Tongue (tissue), 2 donors: ENCODE results near the gene SHF. TPM values are rescaled to one million over a fixed set of nuclear protein-coding genes. Genes with fewer than 3 reads are reported as not detected.

Source experiments
- DNase-seq: peaks from one replicate; pipeline ENCODE4 v3.0.0-alpha.2; 2015
- total RNA-seq: library from RNA; depleted of rRNA; stranded (reverse); fragments of >200 nt; gene quantifications from one replicate; pipeline ENCODE4 v1.2.3, GENCODE V29; 2014

The SHF gene
- total RNA-seq, 1 donor from 2014 or later = 7.3 TPM

GRCh38 chr15:45198337-45199135, 10.8 kb upstream of the SHF start:
- peak; percentile 99 for DNase-seq

- no peak for DNase-seq
Measured at GRCh38 chr15:45197512-45197911, 9.7 kb upstream of the SHF start.

GRCh38 chr15:45187578-45187893, 230 bp downstream of the SHF start:
- no peak for DNase-seq

GRCh38 chr15:45186771-45187577, 792 bp downstream of the SHF start:
- DNase-seq = no peak

GRCh38 chr15:45185903-45186770, 1.6 kb downstream of the SHF start:
- no peak for DNase-seq

GRCh38 chr15:45185069-45185779, 2.5 kb downstream of the SHF start:
- DNase-seq = no peak

DNA sequence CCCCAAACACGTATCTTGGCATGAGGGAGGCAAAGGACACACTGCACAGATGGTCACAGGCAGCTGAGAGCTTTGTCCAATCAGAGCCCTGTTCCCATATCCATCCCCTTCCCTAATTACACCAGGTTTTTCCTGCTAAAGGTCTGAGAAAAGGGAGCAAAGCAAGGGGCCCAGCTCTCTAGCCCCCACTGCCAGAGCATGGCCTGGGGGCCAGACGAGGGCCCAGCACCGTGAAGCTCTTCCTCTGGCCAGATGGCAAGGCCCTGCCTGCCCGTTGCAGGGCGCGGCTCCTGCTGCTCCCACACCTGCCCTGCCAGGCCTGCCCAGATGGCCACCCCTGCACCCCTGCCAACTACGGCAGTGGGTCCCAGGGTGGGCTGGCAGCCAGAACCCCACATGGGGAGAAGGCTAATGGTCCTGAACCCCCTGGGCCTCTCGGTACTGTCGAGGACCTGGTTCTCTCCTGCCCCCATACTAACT, 3.2 kb downstream of the SHF start:
- no peak for DNase-seq

- no peak for DNase-seq
Measured at GRCh38 chr15:45183511-45183910, 4.3 kb downstream of the SHF start.

DNA sequence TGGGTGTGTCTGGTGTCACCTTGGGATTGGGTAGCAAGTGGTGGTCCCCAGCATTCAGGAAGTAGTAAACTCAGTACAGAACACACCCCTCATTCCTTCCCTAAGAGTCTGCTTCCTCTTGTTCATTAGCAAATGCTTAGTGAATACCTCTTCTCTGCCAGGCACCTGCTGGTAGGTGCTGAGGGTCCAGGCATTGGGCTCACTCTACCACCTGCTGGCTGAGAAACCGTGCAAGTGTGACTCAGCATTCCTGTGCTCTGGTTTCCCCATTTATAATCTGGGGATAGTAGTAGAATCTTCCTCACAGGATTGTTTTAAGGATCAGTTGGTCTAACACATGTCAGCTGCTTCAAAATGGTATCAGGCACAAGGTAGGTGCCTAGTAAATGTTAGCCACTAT, 4.8 kb downstream of the SHF start:
- no peak for DNase-seq

GRCh38 chr15:45181491-45182285, 6.1 kb downstream of the SHF start:
- DNase-seq = peak; percentile 64

- no peak for DNase-seq
Measured at GRCh38 chr15:45180648-45181436, 6.9 kb downstream of the SHF start.

- no peak for DNase-seq
Measured at GRCh38 chr15:45180201-45180600, 7.6 kb downstream of the SHF start.

DNA sequence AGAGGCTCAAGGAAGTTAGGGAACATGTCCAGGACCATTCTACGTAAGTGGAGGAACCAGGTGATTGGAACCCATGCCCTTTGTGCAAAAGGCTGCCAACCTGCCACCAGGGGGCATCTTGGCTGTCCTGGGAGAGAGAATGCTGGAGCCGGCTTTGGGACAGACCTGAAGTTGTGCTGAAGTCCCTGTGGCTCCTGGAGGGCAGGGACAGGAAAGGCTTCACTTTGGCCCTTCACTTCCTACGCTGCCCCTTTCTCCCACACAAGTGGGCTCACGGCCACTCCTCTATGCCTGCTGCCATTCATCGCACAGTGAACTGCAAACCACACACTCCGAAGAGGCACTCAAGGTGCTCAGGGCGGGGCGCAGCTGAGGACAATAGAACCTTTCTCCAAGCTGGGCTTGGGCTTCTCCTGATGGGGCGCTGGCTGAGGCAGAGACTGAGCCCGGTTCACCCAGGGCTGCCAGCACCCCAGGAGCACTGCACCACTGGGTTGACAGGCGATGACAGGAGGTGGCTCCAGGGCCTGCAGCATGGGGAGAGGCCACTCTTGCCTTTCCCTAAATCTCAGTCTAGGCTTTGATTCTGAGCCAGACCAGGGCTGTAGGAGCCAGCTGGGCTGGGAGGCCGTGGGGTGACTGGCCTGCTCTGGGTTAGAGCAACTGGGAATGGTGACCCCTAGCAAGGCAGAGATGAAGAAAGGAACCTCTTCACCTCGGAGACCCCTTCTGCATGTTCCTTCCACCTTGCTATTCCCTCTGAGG, 8.4 kb downstream of the SHF start:
- no peak for DNase-seq

- no peak for DNase-seq
Measured at GRCh38 chr15:45177285-45177684, 10.5 kb downstream of the SHF start.

DNA sequence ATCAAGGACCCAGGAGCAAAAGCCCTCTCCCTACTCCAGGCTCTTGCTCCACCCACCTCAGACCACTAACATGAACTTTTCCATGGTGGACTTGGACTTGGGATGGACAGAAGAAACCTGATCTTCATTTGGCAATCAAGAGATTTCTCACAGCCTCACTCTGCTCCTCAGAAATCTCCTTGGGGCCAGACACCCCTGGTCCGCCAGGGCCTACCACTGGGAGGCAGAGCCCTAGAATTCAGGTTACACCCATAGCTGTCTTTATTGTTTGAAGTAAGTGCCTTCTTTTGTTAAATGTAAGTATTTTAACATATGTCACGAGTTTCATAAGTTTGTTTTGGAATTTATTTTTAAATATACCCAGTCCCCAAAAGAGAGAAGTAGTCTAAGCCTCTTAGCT, 13.2 kb downstream of the SHF start:
- no peak for DNase-seq

GRCh38 chr15:45174069-45174468, 13.7 kb downstream of the SHF start:
- no peak for DNase-seq

- no peak for DNase-seq
Measured at GRCh38 chr15:45171912-45172311, 15.9 kb downstream of the SHF start.

GRCh38 chr15:45169608-45170480, 17.9 kb downstream of the SHF start:
- no peak for DNase-seq
